Upper lobe of left lung (tissue), 6 donors: ENCODE data around the gene APMAP. TPM values are rescaled to one million over a fixed set of nuclear protein-coding genes. Genes with fewer than 3 reads are reported as not detected.
A peak's percentile ranks its signal among the peaks of the same experiment; 100 is the strongest.

Source experiments
- ATAC-seq, 2 donors: fragments of 200-7000 bp; cut with Tn5 transposase; one replicate each; pipeline ENCODE4 v1.9.1; 2022; ENCODE audit warnings: mild to moderate bottlenecking in 2 of 2, moderate library complexity in 2 of 2; ENCODE audit not compliant: low FRiP score in 2 of 2
- DNase-seq, 2 donors: peaks; one replicate each; pipeline ENCODE4 v3.0.0-alpha.2; 2019 to 2020
- H3K27ac ChIP-seq, 4 donors: fragments of 200-600 bp; sonication (generic); one replicate each; pipeline ENCODE4 v1.5.1; 2016 to 2019
- H3K27me3 ChIP-seq, 4 donors: fragments of 200-600 bp; sonication (generic); one replicate each; pipeline ENCODE4 v1.5.1; 2017 to 2019
- H3K36me3 ChIP-seq, 4 donors: fragments of 200-600 bp; sonication (generic); one replicate each; pipeline ENCODE4 v1.5.1; 2016 to 2019
- H3K4me1 ChIP-seq, 4 donors: fragments of 200-600 bp; sonication (generic); one replicate each; pipeline ENCODE4 v1.5.1; 2018 to 2019
- H3K4me3 ChIP-seq, 4 donors: fragments of 200-600 bp; sonication (generic); one replicate each; pipeline ENCODE4 v1.5.1; 2017 to 2019; ENCODE audit warnings: mild to moderate bottlenecking in 2 of 4, moderate library complexity in 1 of 4
- H3K9me3 ChIP-seq, 4 donors: fragments of 200-600 bp; sonication (generic); one replicate each; pipeline ENCODE4 v1.5.1; 2018 to 2019
- EP300 ChIP-seq, 4 donors: sonication (generic); formaldehyde crosslinking; IDR thresholded peaks; one replicate each; pipeline ENCODE4 v1.5.1; 2017; ENCODE audit warnings: antibody characterized with exemption in 4 of 4, control low read depth in 2 of 4
- POLR2A ChIP-seq, 4 donors: fragments of 450-650 bp; IDR thresholded peaks; one replicate each; pipeline ENCODE4 v1.5.1; 2016 to 2017; ENCODE audit warnings: antibody characterized with exemption in 4 of 4, mild to moderate bottlenecking in 2 of 4
- POLR2AphosphoS5 ChIP-seq, 2 donors: sonication (generic); formaldehyde crosslinking; IDR thresholded peaks; one replicate each; pipeline ENCODE4 v1.5.1; 2017; ENCODE audit warnings: antibody characterized with exemption in 2 of 2
- WGBS, 2 donors: methylation state at CpG; one replicate each; pipeline ENCODE4 v1.1.5; 2017 to 2018; 5-methylcytosine and 5-hydroxymethylcytosine counted together
- total RNA-seq, 6 donors: library from RNA; depleted of rRNA in 4 of 6; stranded (reverse); fragments of >200 nt in 4 of 6; gene quantifications; one replicate each; pipeline versions ENCODE4 v1.1.0 to v1.2.1, GENCODE V29; 2016 to 2021
- TF ChIP-seq, protein P1 (sequence below), 6 experiments: fragments of 450-650 bp in 4 of 6; fragments of 200-600 bp in 2 of 6; sonication (generic) in 2 of 6; IDR thresholded peaks; one replicate each; pipeline ENCODE4 v1.5.1; 2016 to 2019; ENCODE audit warnings: antibody characterized with exemption in 6 of 6
- donor health status: DM: no; HTN: no; CAD: no; lungs with moderate emphysema.
- donor health status: DM: no; HTN: yes; CAD: no; lungs with severe emphysema.

The APMAP gene
- total RNA-seq, 6 donors from 2014 or later, result 31.4 to 80.1 (median 55.5) TPM

DNA sequence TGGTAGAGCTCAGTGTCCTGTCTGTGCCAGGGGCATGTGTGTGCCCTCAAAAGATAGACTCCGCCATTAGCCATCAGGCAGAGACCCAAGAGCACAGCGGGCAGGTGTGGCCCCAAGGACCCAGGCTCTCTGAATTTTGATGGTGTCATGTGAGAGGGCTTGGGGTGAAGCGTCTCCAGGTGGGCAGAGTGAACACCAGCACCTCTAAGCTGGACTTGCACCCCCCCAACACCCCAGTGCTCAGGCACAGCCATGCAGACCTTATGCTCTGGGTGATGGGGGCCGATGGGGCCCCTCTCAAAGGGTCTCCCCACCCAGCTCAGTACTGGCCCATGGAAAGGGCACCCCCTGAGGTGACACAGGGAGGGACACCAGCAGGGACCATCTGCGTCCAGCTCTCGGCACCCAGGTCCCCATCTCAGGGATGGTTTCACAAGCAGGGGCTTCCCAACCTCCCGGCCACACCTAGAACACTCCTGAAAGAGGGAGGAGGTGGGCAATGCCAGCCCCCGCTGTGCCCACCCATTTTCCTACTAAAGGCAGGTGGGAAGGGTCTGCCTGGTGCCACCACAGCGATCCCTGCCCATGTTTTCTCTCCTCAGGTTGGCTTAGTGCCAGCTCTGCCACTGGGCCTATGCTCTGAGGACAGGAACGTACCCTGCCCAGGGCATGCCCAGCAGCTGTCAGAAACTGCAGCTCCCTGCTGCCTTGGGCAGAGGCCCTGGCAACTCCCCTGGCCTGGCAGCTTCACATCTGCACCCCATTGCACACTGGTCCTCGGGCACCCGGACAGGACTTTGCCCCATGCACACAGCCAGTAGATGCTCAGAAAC is 40.0 kb downstream of the APMAP start:
- ATAC-seq (no peak), DNase-seq (no peak)
- no peaks in the 10 kb centered on the region for H3K27me3 ChIP-seq
- TF ChIP-seq POLR2A (IDR thresholded peaks at IDR 0.05) (no peak), POLR2AphosphoS5 (IDR thresholded peaks at IDR 0.05) (no peak), EP300 (IDR thresholded peaks at IDR 0.05) (no peak)
- TF ChIP-seq, protein P1, sequence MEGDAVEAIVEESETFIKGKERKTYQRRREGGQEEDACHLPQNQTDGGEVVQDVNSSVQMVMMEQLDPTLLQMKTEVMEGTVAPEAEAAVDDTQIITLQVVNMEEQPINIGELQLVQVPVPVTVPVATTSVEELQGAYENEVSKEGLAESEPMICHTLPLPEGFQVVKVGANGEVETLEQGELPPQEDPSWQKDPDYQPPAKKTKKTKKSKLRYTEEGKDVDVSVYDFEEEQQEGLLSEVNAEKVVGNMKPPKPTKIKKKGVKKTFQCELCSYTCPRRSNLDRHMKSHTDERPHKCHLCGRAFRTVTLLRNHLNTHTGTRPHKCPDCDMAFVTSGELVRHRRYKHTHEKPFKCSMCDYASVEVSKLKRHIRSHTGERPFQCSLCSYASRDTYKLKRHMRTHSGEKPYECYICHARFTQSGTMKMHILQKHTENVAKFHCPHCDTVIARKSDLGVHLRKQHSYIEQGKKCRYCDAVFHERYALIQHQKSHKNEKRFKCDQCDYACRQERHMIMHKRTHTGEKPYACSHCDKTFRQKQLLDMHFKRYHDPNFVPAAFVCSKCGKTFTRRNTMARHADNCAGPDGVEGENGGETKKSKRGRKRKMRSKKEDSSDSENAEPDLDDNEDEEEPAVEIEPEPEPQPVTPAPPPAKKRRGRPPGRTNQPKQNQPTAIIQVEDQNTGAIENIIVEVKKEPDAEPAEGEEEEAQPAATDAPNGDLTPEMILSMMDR (IDR thresholded peaks at IDR 0.05), result no peak
- peaks cover 0 to 6% (median 0%) of the 10 kb centered on the region in 4 donors for H3K4me1 ChIP-seq
- 77 to 79% methylated on average over 6 to 11 of the region's 12 CpGs for WGBS, 2 donors
- peak overlapping the region; percentile 22 to 89 (median 57) for H3K27ac ChIP-seq
- H3K4me3 ChIP-seq, result peak overlapping the region in 1 of 4 donors; percentile 46
- H3K36me3 ChIP-seq, result peaks cover 0 to 23% (median 9%) of the 10 kb centered on the region in 4 donors
- H3K9me3 ChIP-seq, result no peaks in the 10 kb centered on the region

DNA sequence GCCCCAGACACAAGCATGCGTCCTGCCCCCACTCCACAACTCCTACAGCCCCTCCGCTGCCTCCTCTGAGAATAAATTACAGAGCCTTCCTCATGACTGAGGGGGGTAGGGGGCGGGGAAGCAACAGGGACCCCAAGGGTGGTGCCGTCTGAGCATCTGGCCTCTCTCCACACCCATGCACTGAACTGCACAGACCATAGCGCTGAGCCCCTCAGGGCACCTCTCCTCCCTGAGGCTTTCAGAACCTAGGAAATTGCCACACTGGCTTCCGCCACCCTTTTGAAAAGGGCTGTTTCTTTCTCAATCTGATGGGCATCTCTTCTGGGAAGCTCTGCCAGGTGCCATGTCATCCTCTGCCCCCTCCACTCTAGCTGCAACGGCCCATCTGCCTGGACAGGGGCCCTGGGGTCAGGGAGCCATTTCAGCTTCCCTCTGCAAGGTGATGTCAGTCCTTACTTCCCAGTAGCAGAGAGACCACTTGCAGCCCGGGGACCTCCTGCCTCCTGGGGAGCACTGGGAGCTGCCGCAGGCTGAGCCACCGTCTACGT is 40.9 kb downstream of the APMAP start:
- Histone ChIP-seq H3K4me3 (peak overlapping the region in 1 of 4 donors; percentile 46), H3K27me3 (no peaks in the 10 kb centered on the region), H3K9me3 (peaks cover 0 to 5% (median 0%) of the 10 kb centered on the region in 4 donors), H3K27ac (peak overlapping the region; percentile 69 to 90 (median 81)), H3K4me1 (peaks cover 0 to 6% (median 0%) of the 10 kb centered on the region in 4 donors), H3K36me3 (peaks cover 0 to 16% (median 4%) of the 10 kb centered on the region in 4 donors)
- 40 to 58% methylated on average over 6 to 11 of the region's 11 CpGs for WGBS, 2 donors
- TF ChIP-seq POLR2A (IDR thresholded peaks at IDR 0.05), result no peak
- TF ChIP-seq POLR2AphosphoS5 (IDR thresholded peaks at IDR 0.05), result no peak
- TF ChIP-seq EP300 (IDR thresholded peaks at IDR 0.05), result no peak
- TF ChIP-seq, protein P1 (IDR thresholded peaks at IDR 0.05), result no peak
- no peak for ATAC-seq
- no peak for DNase-seq

DNA sequence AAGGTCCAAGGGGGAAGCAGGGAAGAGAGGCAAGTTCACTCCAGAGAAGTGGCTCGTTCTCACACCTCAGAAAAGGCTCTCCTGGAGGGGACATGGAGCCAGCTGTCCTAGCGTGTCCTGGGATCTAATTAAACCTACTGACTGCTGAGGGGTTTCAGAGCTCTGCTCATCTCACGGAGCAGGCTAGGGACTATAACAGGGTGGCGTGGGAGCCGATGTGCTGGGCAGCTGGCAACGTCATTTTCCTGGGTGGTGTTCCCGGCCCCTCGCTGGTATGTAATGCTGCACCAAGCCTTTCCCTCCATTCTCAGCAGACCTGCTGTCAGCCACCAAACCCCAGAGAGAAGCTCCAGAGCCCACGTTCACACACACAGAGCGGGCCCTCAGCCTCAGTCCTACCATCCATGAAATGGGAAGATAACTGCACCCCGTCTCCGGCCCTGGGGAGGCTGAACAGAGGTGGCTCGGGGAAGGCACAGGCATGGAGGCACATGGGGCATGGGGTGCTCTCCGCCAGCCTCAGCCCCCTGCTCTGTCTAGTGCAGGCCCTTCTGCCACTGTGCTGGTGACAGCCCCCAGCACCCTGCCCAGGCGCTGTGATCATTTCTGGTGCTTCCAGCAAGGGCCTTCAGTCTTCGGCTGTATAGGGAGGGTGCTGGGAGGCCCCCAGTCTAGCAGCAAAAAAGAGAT is 41.6 kb downstream of the APMAP start:
- no peak for ATAC-seq
- TF ChIP-seq, protein P1 (IDR thresholded peaks at IDR 0.05), result no peak
- TF ChIP-seq POLR2A (IDR thresholded peaks at IDR 0.05) (no peak), EP300 (IDR thresholded peaks at IDR 0.05) (no peak), POLR2AphosphoS5 (IDR thresholded peaks at IDR 0.05) (no peak)
- peaks cover 0 to 9% (median 4%) of the 10 kb centered on the region in 4 donors for H3K36me3 ChIP-seq
- H3K4me3 ChIP-seq, result peak overlapping the region in 3 of 4 donors; percentile 36 to 46 (median 40)
- H3K27me3 ChIP-seq, result no peaks in the 10 kb centered on the region
- H3K4me1 ChIP-seq, result peaks cover 0 to 6% (median 0%) of the 10 kb centered on the region in 4 donors
- no peak for DNase-seq
- H3K27ac ChIP-seq, result peak overlapping the region; percentile 69 to 90 (median 81)
- WGBS, 2 donors, result 68 to 76% methylated on average over 4 to 16 of the region's 16 CpGs
- H3K9me3 ChIP-seq, result peaks cover 0 to 5% (median 2%) of the 10 kb centered on the region in 4 donors

DNA sequence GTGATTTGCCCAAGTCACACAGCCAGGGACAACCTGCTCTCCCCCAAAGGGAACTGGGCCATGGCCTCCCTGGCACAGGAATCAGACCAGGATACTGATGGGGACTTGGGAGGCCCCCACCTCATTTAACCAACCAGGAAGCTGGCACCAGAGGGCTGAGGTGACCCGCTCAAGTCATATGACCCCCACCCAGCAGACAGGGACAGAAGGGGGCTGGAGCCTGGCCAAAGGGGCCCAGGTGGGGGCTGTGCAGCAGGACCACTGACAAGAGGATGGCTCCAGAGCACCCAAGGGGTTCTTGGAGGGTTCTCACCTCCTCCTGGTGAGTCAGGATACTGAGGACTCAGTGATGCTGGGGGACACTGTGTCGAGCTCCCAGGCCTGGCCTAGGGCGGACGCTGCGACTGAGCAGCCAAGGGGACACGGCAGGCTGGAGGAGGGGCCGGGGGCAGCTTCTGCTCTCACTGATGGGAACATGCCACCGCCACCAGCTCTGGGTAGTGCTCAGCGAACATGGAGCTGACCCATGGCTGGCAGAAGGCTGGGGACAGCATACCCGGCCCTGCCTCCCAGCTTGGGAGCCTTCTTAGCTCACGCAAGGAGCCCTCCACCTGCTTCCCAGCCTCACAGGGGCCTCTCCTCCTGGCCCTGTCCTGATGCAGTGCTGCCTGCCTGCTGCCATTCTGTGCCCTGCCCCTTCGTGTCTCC is 42.3 kb downstream of the APMAP start:
- TF ChIP-seq POLR2A (IDR thresholded peaks at IDR 0.05) (no peak), EP300 (IDR thresholded peaks at IDR 0.05) (no peak), POLR2AphosphoS5 (IDR thresholded peaks at IDR 0.05) (no peak)
- TF ChIP-seq, protein P1 (IDR thresholded peaks at IDR 0.05), result no peak
- DNase-seq (peak in 1 of 2 donors; percentile 58), ATAC-seq (peak; percentile 6 to 34)
- Histone ChIP-seq H3K27ac (peak overlapping the region; percentile 69 to 90 (median 81)), H3K9me3 (peaks cover 0 to 5% (median 2%) of the 10 kb centered on the region in 4 donors), H3K4me3 (peak overlapping the region in 3 of 4 donors; percentile 36 to 46 (median 40)), H3K4me1 (peaks cover 0 to 6% (median 0%) of the 10 kb centered on the region in 4 donors), H3K36me3 (peaks cover 0 to 6% (median 2%) of the 10 kb centered on the region in 4 donors), H3K27me3 (no peaks in the 10 kb centered on the region)
- WGBS, 2 donors, result 60 to 67% methylated on average over 3 to 12 of the region's 12 CpGs
